ENCODE data around the gene CNTF. TPM values are rescaled to one million over a fixed set of nuclear protein-coding genes. Genes with fewer than 3 reads are reported as not detected.

CNTF gene
- total RNA-seq, 4 donors from 2014 or later, result 1.6 to 5.0 (median 1.7) TPM

- Histone ChIP-seq H3K4me3 (replicated peaks in 1 of 3) (no peak overlapping the region), H3K9me3 (no peaks in the 10 kb centered on the region), H3K4me1 (peaks cover 23 to 40% of the 10 kb centered on the region in 2 donors), H3K27ac (peak overlapping the region; percentile 48 to 79 (median 72)), H3K27me3 (no peaks in the 10 kb centered on the region), H3K36me3 (peaks cover 18 to 22% of the 10 kb centered on the region in 2 donors)
- intact Hi-C loops (cut with DNase I), result no loop called here
- 64 to 66% methylated on average over 4 of the region's 4 CpGs for WGBS, 2 donors
- no peak for DNase-seq
- TF ChIP-seq CTCF (IDR thresholded peaks at IDR 0.05), result no peak
- TF ChIP-seq POLR2A (IDR thresholded peaks at IDR 0.05), result no peak
Observed at GRCh38 chr11:58626934-58627483, 4.5 kb downstream of the CNTF start.

GRCh38 chr11:58628446-58628845, 6.0 kb downstream of the CNTF start:
- intact Hi-C loops (cut with DNase I), result no loop called here
- Histone ChIP-seq H3K4me3 (replicated peaks in 1 of 3) (no peak overlapping the region), H3K36me3 (peaks cover 13 to 14% of the 10 kb centered on the region in 2 donors), H3K27ac (peak overlapping the region in 2 of 3 donors; percentile 48 to 72), H3K27me3 (no peaks in the 10 kb centered on the region), H3K4me1 (peaks cover 31 to 54% of the 10 kb centered on the region in 2 donors), H3K9me3 (no peaks in the 10 kb centered on the region)
- TF ChIP-seq CTCF (IDR thresholded peaks at IDR 0.05) (no peak), POLR2A (IDR thresholded peaks at IDR 0.05) (no peak)
- WGBS, 2 donors, result 50 to 75% methylated on average over 3 of the region's 3 CpGs
- DNase-seq, result peak; percentile 82 to 91

- Histone ChIP-seq H3K4me3 (replicated peaks in 1 of 3) (no peak overlapping the region), H3K27me3 (no peaks in the 10 kb centered on the region), H3K9me3 (no peaks in the 10 kb centered on the region), H3K36me3 (peaks cover 0 to 3% of the 10 kb centered on the region in 2 donors), H3K4me1 (peaks cover 31 to 55% of the 10 kb centered on the region in 2 donors), H3K27ac (no peak overlapping the region)
- DNase-seq, result no peak
- no peak for TF ChIP-seq POLR2A (IDR thresholded peaks at IDR 0.05)
- TF ChIP-seq CTCF (IDR thresholded peaks at IDR 0.05), result peak in 2 of 6 experiments; percentile 27 to 38
- intact Hi-C loops (cut with DNase I), result no loop called here
- 53 to 58% methylated on average over 2 of the region's 2 CpGs for WGBS, 2 donors
Observed at GRCh38 chr11:58629857-58630256, 7.4 kb downstream of the CNTF start.

- peaks cover 26 to 45% of the 10 kb centered on the region in 2 donors for H3K4me1 ChIP-seq
- intact Hi-C loops (cut with DNase I), result no loop called here
- TF ChIP-seq POLR2A (IDR thresholded peaks at IDR 0.05) (no peak), CTCF (IDR thresholded peaks at IDR 0.05) (no peak)
- H3K36me3 ChIP-seq, result no peaks in the 10 kb centered on the region
- 84 to 87% methylated on average over 3 of the region's 3 CpGs for WGBS, 2 donors
- no peaks in the 10 kb centered on the region for H3K9me3 ChIP-seq
- DNase-seq, result no peak
- no peaks in the 10 kb centered on the region for H3K27me3 ChIP-seq
- no peak overlapping the region for H3K27ac ChIP-seq
- H3K4me3 ChIP-seq (replicated peaks in 1 of 3), result no peak overlapping the region
Observed at GRCh38 chr11:58631378-58631777, 8.9 kb downstream of the CNTF start.

GRCh38 chr11:58632510-58632909, 10.0 kb downstream of the CNTF start:
- intact Hi-C loops (cut with DNase I), result no loop called here
- peak overlapping the region; percentile 11 to 64 (median 29) for H3K27ac ChIP-seq
- 83 to 92% methylated on average over 1 of the region's 1 CpG for WGBS, 2 donors
- no peak for TF ChIP-seq POLR2A (IDR thresholded peaks at IDR 0.05)
- TF ChIP-seq CTCF (IDR thresholded peaks at IDR 0.05), result no peak
- peaks cover 17 to 39% of the 10 kb centered on the region in 2 donors for H3K4me1 ChIP-seq
- DNase-seq, result peak; percentile 33 to 56
- no peak overlapping the region for H3K4me3 ChIP-seq (replicated peaks in 1 of 3)
- no peaks in the 10 kb centered on the region for H3K9me3 ChIP-seq
- H3K27me3 ChIP-seq, result no peaks in the 10 kb centered on the region
- no peaks in the 10 kb centered on the region for H3K36me3 ChIP-seq
